ENCODE results near the gene FCAMR.

Gene FCAMR

GRCh38 chr1:206952171-206952570 is 18.1 kb downstream of the FCAMR start:
- TF ChIP-seq, protein P1, sequence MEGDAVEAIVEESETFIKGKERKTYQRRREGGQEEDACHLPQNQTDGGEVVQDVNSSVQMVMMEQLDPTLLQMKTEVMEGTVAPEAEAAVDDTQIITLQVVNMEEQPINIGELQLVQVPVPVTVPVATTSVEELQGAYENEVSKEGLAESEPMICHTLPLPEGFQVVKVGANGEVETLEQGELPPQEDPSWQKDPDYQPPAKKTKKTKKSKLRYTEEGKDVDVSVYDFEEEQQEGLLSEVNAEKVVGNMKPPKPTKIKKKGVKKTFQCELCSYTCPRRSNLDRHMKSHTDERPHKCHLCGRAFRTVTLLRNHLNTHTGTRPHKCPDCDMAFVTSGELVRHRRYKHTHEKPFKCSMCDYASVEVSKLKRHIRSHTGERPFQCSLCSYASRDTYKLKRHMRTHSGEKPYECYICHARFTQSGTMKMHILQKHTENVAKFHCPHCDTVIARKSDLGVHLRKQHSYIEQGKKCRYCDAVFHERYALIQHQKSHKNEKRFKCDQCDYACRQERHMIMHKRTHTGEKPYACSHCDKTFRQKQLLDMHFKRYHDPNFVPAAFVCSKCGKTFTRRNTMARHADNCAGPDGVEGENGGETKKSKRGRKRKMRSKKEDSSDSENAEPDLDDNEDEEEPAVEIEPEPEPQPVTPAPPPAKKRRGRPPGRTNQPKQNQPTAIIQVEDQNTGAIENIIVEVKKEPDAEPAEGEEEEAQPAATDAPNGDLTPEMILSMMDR (IDR thresholded peaks at IDR 0.05; ENCODE audit: low read depth, low read length): no peak
- H3K9me3 ChIP-seq (ENCODE audit: severe bottlenecking): peaks cover 16% of the 10 kb centered on the region
- DNase-seq: no peak
- no peak overlapping the region for H3K27ac ChIP-seq
- H3K27me3 ChIP-seq (ENCODE audit: insufficient read depth, low read depth, severe bottlenecking): peaks cover 100% of the 10 kb centered on the region
- H3K36me3 ChIP-seq: no peaks in the 10 kb centered on the region
- H3K4me3 ChIP-seq (ENCODE audit: low read depth, low read length): no peak overlapping the region

- TF ChIP-seq, protein P1 (IDR thresholded peaks at IDR 0.05; ENCODE audit: low read depth, low read length): no peak
- Histone ChIP-seq H3K27ac (no peak overlapping the region), H3K9me3 (ENCODE audit: severe bottlenecking) (peaks cover 10% of the 10 kb centered on the region), H3K36me3 (no peaks in the 10 kb centered on the region), H3K4me3 (ENCODE audit: low read depth, low read length) (no peak overlapping the region), H3K27me3 (ENCODE audit: insufficient read depth, low read depth, severe bottlenecking) (peaks cover 100% of the 10 kb centered on the region)
- DNase-seq: no peak
These were observed 18.8 kb downstream of the FCAMR start for GRCh38 chr1:206951318-206952100.

- no peak overlapping the region for H3K27ac ChIP-seq
- TF ChIP-seq, protein P1 (IDR thresholded peaks at IDR 0.05; ENCODE audit: low read depth, low read length): no peak
- H3K27me3 ChIP-seq (ENCODE audit: insufficient read depth, low read depth, severe bottlenecking): peaks cover 100% of the 10 kb centered on the region
- H3K9me3 ChIP-seq (ENCODE audit: severe bottlenecking): peaks cover 10% of the 10 kb centered on the region
- H3K4me3 ChIP-seq (ENCODE audit: low read depth, low read length): no peak overlapping the region
- no peak for DNase-seq
- H3K36me3 ChIP-seq: no peaks in the 10 kb centered on the region
These were observed 20.6 kb downstream of the FCAMR start for GRCh38 chr1:206949641-206950040.

- TF ChIP-seq, protein P1 (IDR thresholded peaks at IDR 0.05; ENCODE audit: low read depth, low read length): no peak
- DNase-seq: no peak
- H3K27ac ChIP-seq: no peak overlapping the region
These were observed 21.1 kb downstream of the FCAMR start for GRCh38 chr1:206949208-206949607.

GRCh38 chr1:206947255-206947654 is 23.0 kb downstream of the FCAMR start:
- Histone ChIP-seq H3K4me3 (ENCODE audit: low read depth, low read length) (no peak overlapping the region), H3K27ac (no peak overlapping the region), H3K9me3 (ENCODE audit: severe bottlenecking) (peaks cover 10% of the 10 kb centered on the region), H3K27me3 (ENCODE audit: insufficient read depth, low read depth, severe bottlenecking) (peaks cover 100% of the 10 kb centered on the region), H3K36me3 (no peaks in the 10 kb centered on the region)
- no peak for DNase-seq
- TF ChIP-seq, protein P1 (IDR thresholded peaks at IDR 0.05; ENCODE audit: low read depth, low read length): no peak

More at GRCh38 chr1:206949208-206949607, 21.1 kb downstream of the FCAMR start:
- H3K36me3 ChIP-seq: no peaks in the 10 kb centered on the region
- H3K27me3 ChIP-seq (ENCODE audit: insufficient read depth, low read depth, severe bottlenecking): peaks cover 100% of the 10 kb centered on the region
- peaks cover 10% of the 10 kb centered on the region for H3K9me3 ChIP-seq (ENCODE audit: severe bottlenecking)
- H3K4me3 ChIP-seq (ENCODE audit: low read depth, low read length): no peak overlapping the region
